Measurements from ENCODE around the gene SCT.

Gene SCT

DNA sequence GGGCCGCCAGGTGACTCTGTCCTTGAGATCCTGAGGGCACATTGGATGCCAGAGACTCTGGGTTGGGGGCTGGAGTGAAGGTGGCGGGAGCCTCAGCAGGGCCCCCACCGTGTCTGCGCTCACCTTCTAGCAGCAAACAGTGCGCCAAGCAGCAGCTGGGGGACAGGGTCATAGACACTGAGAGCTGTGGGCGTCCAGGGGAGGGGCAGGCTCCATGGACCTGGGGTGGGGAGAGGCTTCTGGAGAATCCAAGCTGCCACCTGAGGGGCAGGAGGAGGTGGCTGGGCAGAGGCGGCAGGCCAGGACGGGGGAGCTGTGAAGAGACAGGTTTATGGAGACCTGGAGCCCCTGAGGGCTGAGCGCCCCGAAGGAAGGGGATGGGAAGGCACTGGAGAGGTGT is 42.7 kb downstream of the SCT start:
- DNase-seq (ENCODE audit: low read depth), result no peak

DNA sequence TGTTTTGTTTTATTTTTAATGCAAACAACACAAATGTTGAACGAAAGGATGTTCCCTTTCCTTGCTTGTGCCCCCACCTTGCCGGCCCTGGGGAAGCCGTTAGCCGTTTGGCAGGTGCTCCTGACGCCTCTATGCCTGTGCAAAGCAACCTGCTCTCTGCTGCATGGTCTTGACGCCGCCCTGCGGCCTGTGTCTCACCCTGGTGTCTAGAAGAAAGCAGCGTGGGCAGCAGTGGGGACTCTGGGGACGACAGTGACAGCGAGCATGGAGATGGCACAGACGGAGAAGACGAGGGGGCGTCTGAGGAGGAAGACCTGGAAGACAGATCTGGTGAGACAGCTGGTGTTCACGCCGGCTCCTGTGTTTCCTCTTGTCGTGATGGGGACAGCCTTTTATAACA is 45.2 kb downstream of the SCT start:
- no peak for DNase-seq (ENCODE audit: low read depth)

DNA sequence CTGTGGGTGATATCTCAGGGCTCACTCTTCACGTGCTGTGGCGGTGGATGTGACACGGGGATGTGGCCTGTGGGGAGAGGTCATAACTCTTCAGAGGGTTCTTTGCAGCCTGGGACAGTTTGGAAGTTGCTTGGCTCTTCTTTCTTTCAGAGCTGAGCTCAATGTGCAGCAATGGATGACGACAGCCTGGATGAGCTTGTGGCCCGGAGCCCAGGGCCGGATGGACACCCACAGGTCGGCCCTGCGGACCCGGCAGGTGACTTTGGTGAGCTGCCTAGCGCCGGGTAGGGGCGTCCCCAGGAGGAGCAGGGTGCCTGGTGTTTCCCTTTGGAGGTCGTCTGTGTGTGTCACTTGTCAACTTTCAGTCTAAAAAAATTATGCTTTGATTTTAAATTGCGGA is 45.6 kb downstream of the SCT start:
- no peak for DNase-seq (ENCODE audit: low read depth)

DNA sequence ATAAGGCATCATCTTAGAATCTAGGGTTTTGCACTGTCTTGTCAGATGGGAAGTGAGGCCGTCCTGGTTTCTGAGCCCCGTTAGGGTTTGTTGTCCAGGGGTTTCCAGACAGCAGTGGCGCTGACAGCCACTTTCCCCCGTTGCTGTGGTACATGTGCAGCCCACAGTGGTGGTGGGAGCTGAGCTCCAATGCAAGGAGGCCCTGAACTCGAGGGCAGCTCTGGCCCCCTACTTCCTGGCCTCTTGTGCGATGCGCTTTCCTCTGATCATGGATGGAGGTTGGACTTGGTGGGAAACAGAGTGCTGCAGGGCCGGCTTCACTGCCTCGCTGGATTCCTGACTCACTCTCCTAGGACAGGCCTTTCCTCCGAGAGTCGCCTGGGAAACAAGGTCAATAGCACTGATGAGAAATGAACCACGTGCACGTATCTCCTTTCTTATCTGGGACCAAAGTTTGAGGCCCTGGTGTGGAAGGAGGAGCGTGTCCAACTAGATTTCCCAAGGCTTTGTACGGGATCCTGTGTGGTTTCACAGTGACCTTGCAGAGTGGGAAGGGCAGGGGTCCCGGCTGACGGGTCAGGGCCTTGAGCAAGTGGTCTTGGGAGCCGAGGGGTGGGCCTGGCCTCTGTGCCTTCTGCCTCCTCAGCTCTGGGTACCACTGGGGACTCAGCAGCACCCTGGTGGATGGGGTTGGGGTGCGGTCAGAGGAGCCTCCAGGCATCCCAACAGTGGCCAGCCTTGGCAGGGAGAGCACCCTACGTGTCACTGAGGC is 47.0 kb downstream of the SCT start:
- DNase-seq (ENCODE audit: low read depth), result no peak

DNA sequence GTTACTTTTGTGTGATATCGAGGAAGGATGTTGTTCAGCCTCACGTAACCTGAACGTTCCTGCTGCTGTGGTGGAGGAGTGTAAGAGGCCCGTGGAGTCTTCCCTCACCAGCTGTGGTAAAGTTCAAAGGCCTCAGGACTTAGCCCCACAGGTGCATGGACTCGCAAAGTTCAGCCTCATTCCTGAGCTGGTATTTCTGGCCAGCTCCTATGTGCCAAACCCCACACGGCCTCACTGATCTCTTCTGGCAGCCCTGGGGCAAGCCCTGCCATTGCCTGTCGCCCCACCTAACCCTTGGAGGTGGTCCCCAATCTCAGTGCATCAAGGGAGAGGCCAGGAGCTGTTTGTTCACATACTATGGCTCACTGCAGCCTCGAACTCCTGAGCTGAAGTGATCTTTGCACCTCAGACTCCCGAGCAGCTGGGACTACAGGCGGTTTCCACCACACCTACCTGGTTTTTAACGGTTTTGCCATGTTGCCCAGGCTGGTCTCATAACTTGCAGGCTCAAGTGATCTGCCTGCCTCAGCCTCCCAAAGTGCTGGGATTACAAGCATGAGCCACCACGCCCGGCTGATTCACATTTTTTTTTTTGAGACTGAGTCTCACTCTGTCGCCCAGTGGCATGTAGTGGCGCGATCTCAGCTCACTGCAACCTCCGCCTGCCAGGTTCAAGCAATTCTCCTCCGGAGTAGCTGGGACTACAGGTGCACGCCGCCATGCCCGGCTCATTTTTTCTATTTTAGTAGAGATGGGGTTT is 48.5 kb downstream of the SCT start:
- no peak for DNase-seq (ENCODE audit: low read depth)

DNA sequence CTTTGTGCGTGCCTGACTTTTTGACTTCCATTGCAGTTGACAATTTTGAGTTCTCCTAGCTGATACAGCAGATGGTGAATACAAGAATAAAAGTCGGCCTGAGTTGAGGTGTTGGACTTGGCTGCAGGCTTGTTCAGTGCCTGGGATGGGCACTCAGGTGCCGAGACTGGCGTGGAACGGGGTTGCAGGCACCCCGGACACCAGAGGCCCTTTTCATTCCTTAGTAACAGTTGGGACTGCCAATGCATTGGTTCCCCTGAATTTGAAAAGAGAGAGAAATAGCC is 49.4 kb downstream of the SCT start:
- DNase-seq (ENCODE audit: low read depth), result no peak

DNA sequence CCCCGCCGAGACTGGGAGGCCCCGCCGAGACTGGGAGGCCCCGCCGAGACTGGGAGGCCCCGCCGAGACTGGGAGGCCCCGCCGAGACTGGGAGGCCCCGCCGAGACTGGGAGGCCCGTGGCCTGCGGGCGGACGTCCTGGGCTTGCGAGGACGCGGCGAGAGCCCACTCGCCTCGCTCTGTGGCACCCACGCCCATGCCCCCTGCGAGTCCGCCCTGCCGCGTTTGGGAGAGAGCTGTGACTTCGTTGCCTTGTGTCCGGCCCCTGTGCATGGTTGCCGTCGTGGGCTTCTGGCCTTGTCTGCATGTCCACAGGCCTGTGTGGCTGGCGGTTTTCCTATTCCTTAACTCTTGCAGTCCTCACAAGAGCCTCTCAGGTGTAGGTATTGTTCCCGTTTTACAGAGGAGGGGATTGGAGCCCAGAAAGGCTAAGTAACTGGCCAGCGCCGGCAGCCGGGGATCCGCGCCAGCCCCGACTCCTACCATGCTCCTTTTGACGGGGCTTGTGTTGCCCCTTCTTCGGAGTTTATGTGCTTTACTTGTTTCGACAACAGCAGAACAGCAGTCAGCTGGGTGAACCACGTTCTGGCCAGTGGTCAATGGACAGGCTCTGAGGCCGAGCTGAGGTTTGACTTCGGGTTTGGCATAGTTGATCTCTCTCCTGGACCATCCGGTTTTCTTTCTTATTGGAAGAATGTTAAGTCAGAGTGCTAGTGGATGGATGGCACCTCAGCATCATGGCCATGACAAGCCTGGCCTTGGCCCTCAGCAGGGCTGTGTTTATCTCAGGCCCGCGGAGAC is 50.0 kb downstream of the SCT start:
- no peak for DNase-seq (ENCODE audit: low read depth)

Measured in stromal cell of bone marrow (primary cell).